Measurements from ENCODE around the gene SYNGR3.

SYNGR3 gene

DNA sequence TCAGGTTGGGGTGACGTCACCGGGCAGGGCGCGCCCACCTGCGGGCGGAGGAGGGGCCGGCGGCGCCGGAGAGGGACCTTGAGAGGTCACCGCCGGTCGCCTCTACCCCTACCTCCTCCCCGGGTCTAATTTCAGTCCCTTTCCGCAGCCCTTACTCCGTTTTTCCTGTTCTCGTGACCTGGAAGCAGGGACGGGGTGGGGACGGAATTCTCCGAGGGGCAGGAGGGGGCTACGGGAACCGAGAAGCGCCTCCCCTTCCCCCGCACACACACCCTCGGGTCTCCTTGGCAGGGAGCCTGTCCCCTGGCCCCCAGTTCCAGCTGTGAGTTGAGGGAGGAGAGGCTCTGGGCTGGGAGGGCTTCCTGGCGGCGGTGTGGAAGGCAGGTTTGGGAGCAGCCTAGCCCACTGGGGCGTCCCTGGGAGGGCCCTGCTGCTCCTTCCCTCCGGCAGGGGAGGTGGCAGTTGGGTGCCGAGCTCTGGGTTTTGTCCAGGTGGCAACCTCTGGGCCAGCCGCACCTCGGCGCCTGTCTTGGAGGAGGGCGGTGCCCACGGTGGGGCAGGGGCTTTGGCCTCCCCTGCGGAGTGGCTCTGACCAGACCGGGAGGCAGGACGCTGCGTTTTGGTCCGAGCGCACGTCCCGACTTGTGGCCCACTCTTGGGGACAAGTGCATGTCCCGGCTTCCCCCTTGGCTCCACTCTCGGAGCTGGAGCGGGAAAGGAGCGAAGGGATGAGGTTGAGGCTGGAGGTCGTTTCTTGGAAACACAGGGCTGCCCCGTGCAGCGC lies 773 bp downstream of the SYNGR3 start:
- Histone ChIP-seq H3F3A (ENCODE audit: insufficient read depth, low read length) (no peaks in the 10 kb centered on the region; the same call in 1 of the 2 replicates), H3K4me2 (ENCODE audit: low read length) (peak overlapping the region; percentile 68), H3K27me3 (ENCODE audit: insufficient read depth, low read length) (peaks cover 6% of the 10 kb centered on the region; the same call in 1 of the 2 replicates), H3K9me3 (ENCODE audit: low read length) (no peaks in the 10 kb centered on the region), H4K20me1 (ENCODE audit: insufficient read depth, low read length) (no peaks in the 10 kb centered on the region), H3K36me3 (ENCODE audit: insufficient read depth, low read length) (peaks cover 16% of the 10 kb centered on the region), H3K4me1 (ENCODE audit: insufficient read depth, low read length, severe bottlenecking) (peaks cover 29% of the 10 kb centered on the region), H2AFZ (ENCODE audit: low read length) (no peak overlapping the region), H3K4me3 (ENCODE audit: low read depth, low read length, poor library complexity, severe bottlenecking) (peak overlapping the region; percentile 60), H3K27ac (ENCODE audit: low read depth, low read length, poor library complexity, severe bottlenecking) (no peak overlapping the region), H3K9me2 (ENCODE audit: low read depth, low read length) (no peaks in the 10 kb centered on the region), H3K9ac (ENCODE audit: low read length) (peak overlapping the region; percentile 36; the same call in 1 of the 2 replicates), H3K79me2 (ENCODE audit: insufficient read depth, low read length) (no peaks in the 10 kb centered on the region)
- TF ChIP-seq CTCF (IDR thresholded peaks at IDR 0.05; ENCODE audit: low read length) (no peak), EZH2 (IDR thresholded peaks at IDR 0.05; ENCODE audit: borderline replicate concordance, low read length) (no peak)

GRCh38 chr16:1991135-1991551 lies 1.4 kb downstream of the SYNGR3 start:
- H3K9me3 ChIP-seq (ENCODE audit: low read length): no peaks in the 10 kb centered on the region
- peak overlapping the region; percentile 61 for H3K9ac ChIP-seq (ENCODE audit: low read length)
- no peaks in the 10 kb centered on the region for H4K20me1 ChIP-seq (ENCODE audit: insufficient read depth, low read length)
- H3F3A ChIP-seq (ENCODE audit: insufficient read depth, low read length): no peaks in the 10 kb centered on the region; the same call in 1 of the 2 replicates
- peak overlapping the region; percentile 48 for H3K27ac ChIP-seq (ENCODE audit: low read depth, low read length, poor library complexity, severe bottlenecking)
- H3K9me2 ChIP-seq (ENCODE audit: low read depth, low read length): no peaks in the 10 kb centered on the region
- H2AFZ ChIP-seq (ENCODE audit: low read length): no peak overlapping the region
- TF ChIP-seq EZH2 (IDR thresholded peaks at IDR 0.05; ENCODE audit: borderline replicate concordance, low read length): no peak
- TF ChIP-seq CTCF (IDR thresholded peaks at IDR 0.05; ENCODE audit: low read length): no peak
- no peaks in the 10 kb centered on the region for H3K79me2 ChIP-seq (ENCODE audit: insufficient read depth, low read length)
- peaks cover 29% of the 10 kb centered on the region for H3K4me1 ChIP-seq (ENCODE audit: insufficient read depth, low read length, severe bottlenecking)
- H3K4me2 ChIP-seq (ENCODE audit: low read length): peak overlapping the region; percentile 68
- peaks cover 12% of the 10 kb centered on the region for H3K36me3 ChIP-seq (ENCODE audit: insufficient read depth, low read length)
- peaks cover 6% of the 10 kb centered on the region; the same call in 1 of the 2 replicates for H3K27me3 ChIP-seq (ENCODE audit: insufficient read depth, low read length)
- H3K4me3 ChIP-seq (ENCODE audit: low read depth, low read length, poor library complexity, severe bottlenecking): peak overlapping the region; percentile 60

DNA sequence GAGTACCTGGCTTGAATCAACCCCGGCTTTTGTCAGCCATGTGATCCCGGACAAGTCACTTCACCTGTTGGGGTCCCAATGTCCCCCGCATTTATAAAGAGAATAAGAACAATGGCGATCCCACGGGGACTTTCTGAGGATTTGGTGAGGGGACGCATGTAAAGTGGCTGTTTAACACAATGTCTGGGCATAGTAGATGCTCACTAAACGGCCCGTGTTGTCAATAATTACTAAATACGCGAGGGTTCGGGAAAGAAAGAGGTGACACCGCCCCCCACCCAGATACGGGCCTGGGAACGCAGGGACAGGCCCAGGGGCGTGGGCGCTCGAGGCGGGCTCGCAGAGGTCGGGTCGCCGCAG lies 1.8 kb downstream of the SYNGR3 start:
- Histone ChIP-seq H3K9ac (ENCODE audit: low read length) (peak overlapping the region; percentile 61), H2AFZ (ENCODE audit: low read length) (no peak overlapping the region), H3K9me2 (ENCODE audit: low read depth, low read length) (no peaks in the 10 kb centered on the region), H4K20me1 (ENCODE audit: insufficient read depth, low read length) (no peaks in the 10 kb centered on the region), H3K4me1 (ENCODE audit: insufficient read depth, low read length, severe bottlenecking) (peaks cover 29% of the 10 kb centered on the region), H3F3A (ENCODE audit: insufficient read depth, low read length) (no peaks in the 10 kb centered on the region; the same call in 1 of the 2 replicates), H3K4me3 (ENCODE audit: low read depth, low read length, poor library complexity, severe bottlenecking) (peak overlapping the region; percentile 60), H3K79me2 (ENCODE audit: insufficient read depth, low read length) (no peaks in the 10 kb centered on the region), H3K36me3 (ENCODE audit: insufficient read depth, low read length) (peaks cover 8% of the 10 kb centered on the region), H3K4me2 (ENCODE audit: low read length) (peak overlapping the region; percentile 68), H3K27ac (ENCODE audit: low read depth, low read length, poor library complexity, severe bottlenecking) (peak overlapping the region; percentile 48), H3K9me3 (ENCODE audit: low read length) (no peaks in the 10 kb centered on the region), H3K27me3 (ENCODE audit: insufficient read depth, low read length) (peaks cover 6% of the 10 kb centered on the region; the same call in 1 of the 2 replicates)
- no peak for TF ChIP-seq CTCF (IDR thresholded peaks at IDR 0.05; ENCODE audit: low read length)
- TF ChIP-seq EZH2 (IDR thresholded peaks at IDR 0.05; ENCODE audit: borderline replicate concordance, low read length): no peak

Data from OCI-LY1 (cell line).